ENCODE measurements around the gene RNF214. TPM values are rescaled to one million over a fixed set of nuclear protein-coding genes. Genes with fewer than 3 reads are reported as not detected.

Gene RNF214
- polyA plus RNA-seq, 1 donor, result 39.6 TPM

- no peak for DNase-seq
These were observed 50.5 kb downstream of the RNF214 start for GRCh38 chr11:117282956-117283355.

GRCh38 chr11:117284053-117284452 is 51.6 kb downstream of the RNF214 start:
- DNase-seq, result no peak

- DNase-seq, result no peak
These were observed 54.1 kb downstream of the RNF214 start for GRCh38 chr11:117286588-117286987.

- no peak for DNase-seq
These were observed 55.2 kb downstream of the RNF214 start for GRCh38 chr11:117287668-117288067.

GRCh38 chr11:117289795-117290194 is 57.3 kb downstream of the RNF214 start:
- no peak for DNase-seq

GRCh38 chr11:117290809-117291396 is 58.4 kb downstream of the RNF214 start, which contains the start of gene BACE1-AS:
Gene BACE1-AS, plus strand, starts transcription at chr11:117291346.
- no peak for DNase-seq

GRCh38 chr11:117292616-117293015 is 60.1 kb downstream of the RNF214 start:
- no peak for DNase-seq

- DNase-seq, result no peak
These were observed 63.1 kb downstream of the RNF214 start for GRCh38 chr11:117295438-117296137.

- DNase-seq, result no peak
These were observed 64.4 kb downstream of the RNF214 start for GRCh38 chr11:117296881-117297280.

- DNase-seq, result no peak
These were observed 65.7 kb downstream of the RNF214 start for GRCh38 chr11:117298195-117298594.

GRCh38 chr11:117299351-117300282 is 67.1 kb downstream of the RNF214 start:
- no peak for DNase-seq

- peak; percentile 83 for DNase-seq
These were observed 67.8 kb downstream of the RNF214 start for GRCh38 chr11:117300283-117300663.

- DNase-seq, result peak; percentile 72
These were observed 68.3 kb downstream of the RNF214 start for GRCh38 chr11:117300773-117301172.

GRCh38 chr11:117302228-117302627 is 69.8 kb downstream of the RNF214 start:
- no peak for DNase-seq

- no peak for DNase-seq
These were observed 70.6 kb downstream of the RNF214 start for GRCh38 chr11:117303101-117303500.

GRCh38 chr11:117303646-117304315 is 71.3 kb downstream of the RNF214 start:
- no peak for DNase-seq

- no peak for DNase-seq
These were observed 72.7 kb downstream of the RNF214 start for GRCh38 chr11:117305145-117305544.

GRCh38 chr11:117309310-117309709 is 76.8 kb downstream of the RNF214 start:
- no peak for DNase-seq

GRCh38 chr11:117313091-117313490 is 80.6 kb downstream of the RNF214 start:
- DNase-seq, result no peak

GRCh38 chr11:117313828-117314768 is 81.6 kb downstream of the RNF214 start:
- DNase-seq, result no peak

GRCh38 chr11:117314840-117315239 is 82.4 kb downstream of the RNF214 start:
- DNase-seq, result no peak

Measured in left kidney (tissue), 2 donors.